ENCODE data around the gene ZNF32. TPM values are rescaled to one million over a fixed set of nuclear protein-coding genes. Genes with fewer than 3 reads are reported as not detected.
A peak's percentile ranks its signal among the peaks of the same experiment; 100 is the strongest.

Gene ZNF32
- total RNA-seq, 4 donors from 2014 or later: 24.9 to 45.4 (median 36.8) TPM

- Histone ChIP-seq H3K4me3 (no peak overlapping the region), H3K4me1 (peaks cover 15% of the 10 kb centered on the region), H3K9me3 (no peaks in the 10 kb centered on the region), H3K36me3 (no peaks in the 10 kb centered on the region), H3K27ac (no peak overlapping the region), H3K27me3 (no peaks in the 10 kb centered on the region)
- TF ChIP-seq POLR2AphosphoS5 (IDR thresholded peaks at IDR 0.05) (no peak), POLR2A (IDR thresholded peaks at IDR 0.05) (no peak), EP300 (IDR thresholded peaks at IDR 0.05) (no peak), CTCF (IDR thresholded peaks at IDR 0.05) (no peak)
- no peak for DNase-seq (ENCODE audit: low spot score in 2 of 2)
Observed at GRCh38 chr10:43684292-43684559, 35.5 kb upstream of the ZNF32 start.

DNA sequence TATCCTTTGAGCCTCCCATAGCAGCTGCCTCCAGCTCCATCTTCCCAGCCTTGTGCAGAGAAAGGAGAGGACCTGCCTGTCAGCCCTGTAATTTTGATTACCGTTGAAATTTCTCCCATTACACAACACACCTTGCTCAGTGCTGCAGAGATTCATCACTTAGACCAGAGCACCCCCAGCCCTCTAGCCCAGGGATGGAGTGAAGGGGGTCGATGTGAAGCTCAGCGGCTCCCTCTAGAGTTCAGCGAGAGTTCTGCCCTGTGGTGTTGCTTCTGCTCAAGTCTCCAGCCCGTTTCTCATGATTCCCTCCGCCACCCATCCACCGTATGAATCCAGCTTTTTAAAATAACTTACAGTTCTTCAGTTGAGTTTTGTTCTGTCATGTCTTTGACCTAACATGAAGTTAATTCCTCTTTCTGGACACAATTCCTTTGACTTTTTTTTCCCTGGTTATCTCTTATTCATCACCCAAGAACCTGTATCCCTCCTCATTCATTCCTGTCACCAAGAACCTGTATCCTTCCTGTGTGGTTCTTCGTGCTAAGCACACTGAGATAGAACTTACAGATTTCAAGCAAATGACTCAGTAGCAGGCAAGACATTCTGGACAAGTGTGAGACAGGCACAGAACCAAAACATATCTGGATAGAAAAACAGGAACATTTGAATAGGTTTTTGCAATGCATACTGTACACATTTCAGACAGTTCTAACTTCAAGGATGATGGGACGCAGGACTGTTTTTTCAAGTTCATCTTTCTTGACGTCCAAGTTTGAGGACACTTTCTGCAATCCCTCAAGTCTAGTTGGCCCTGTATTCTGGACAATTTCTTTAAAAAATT, 35.0 kb upstream of the ZNF32 start:
- no peaks in the 10 kb centered on the region for H3K36me3 ChIP-seq
- TF ChIP-seq EP300 (IDR thresholded peaks at IDR 0.05) (no peak), POLR2A (IDR thresholded peaks at IDR 0.05) (no peak), CTCF (IDR thresholded peaks at IDR 0.05) (peak in 1 of 2 donors; percentile 26), POLR2AphosphoS5 (IDR thresholded peaks at IDR 0.05) (no peak)
- no peaks in the 10 kb centered on the region for H3K27me3 ChIP-seq
- DNase-seq (ENCODE audit: low spot score in 2 of 2): peak in 1 of 2 donors; percentile 28
- no peak overlapping the region for H3K27ac ChIP-seq
- H3K4me1 ChIP-seq: peaks cover 17% of the 10 kb centered on the region
- H3K4me3 ChIP-seq: no peak overlapping the region
- H3K9me3 ChIP-seq: no peaks in the 10 kb centered on the region
- 39% methylated on average over 10 of the region's 10 CpGs for WGBS

DNA sequence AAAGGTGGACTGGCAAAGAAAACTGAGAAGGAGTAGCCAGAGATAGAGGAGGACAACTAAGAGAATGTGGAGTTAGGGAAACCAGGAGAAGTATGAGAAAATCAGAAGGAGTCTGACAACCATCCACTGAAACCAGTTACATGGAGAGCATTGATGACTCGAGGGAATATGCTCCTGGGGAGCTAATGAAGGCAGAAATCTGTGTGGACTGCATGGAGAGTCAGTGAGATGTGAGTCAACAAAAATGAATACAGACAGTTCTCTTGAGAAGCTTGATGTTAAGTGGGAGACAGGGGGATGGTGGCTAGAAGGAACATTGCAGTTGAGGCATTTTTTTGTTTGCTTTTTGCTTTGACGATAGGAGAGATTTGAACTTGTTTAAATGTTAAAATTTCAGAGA, 34.3 kb upstream of the ZNF32 start:
- H3K36me3 ChIP-seq: no peaks in the 10 kb centered on the region
- no peak overlapping the region for H3K27ac ChIP-seq
- H3K4me3 ChIP-seq: no peak overlapping the region
- H3K27me3 ChIP-seq: no peaks in the 10 kb centered on the region
- H3K4me1 ChIP-seq: peaks cover 19% of the 10 kb centered on the region
- H3K9me3 ChIP-seq: no peaks in the 10 kb centered on the region
- no peak for DNase-seq (ENCODE audit: low spot score in 2 of 2)
- WGBS: 84% methylated on average over 2 of the region's 2 CpGs
- TF ChIP-seq CTCF (IDR thresholded peaks at IDR 0.05): no peak
- TF ChIP-seq EP300 (IDR thresholded peaks at IDR 0.05): no peak
- no peak for TF ChIP-seq POLR2A (IDR thresholded peaks at IDR 0.05)
- TF ChIP-seq POLR2AphosphoS5 (IDR thresholded peaks at IDR 0.05): no peak

DNA sequence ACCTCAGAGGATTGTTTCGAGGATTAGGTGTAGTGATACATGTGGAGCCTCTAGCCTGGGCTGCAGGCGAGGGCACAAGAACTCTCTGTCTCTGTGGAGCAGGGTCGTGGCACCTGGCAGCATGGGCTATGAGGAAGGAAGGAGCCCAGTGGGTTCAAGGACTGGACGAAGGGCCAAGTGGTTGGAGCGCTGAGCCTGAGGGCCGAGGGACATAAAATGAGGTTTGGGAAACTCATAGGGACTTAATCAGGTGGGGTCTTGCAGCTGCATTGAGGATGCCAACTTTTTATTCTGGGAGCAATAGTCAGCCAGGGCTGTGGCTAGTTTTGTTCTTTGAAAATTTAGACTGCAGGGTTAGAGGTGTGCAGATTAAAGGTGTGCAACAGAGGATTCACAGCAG, 33.0 kb upstream of the ZNF32 start:
- Histone ChIP-seq H3K36me3 (no peaks in the 10 kb centered on the region), H3K9me3 (no peaks in the 10 kb centered on the region), H3K4me1 (peaks cover 19% of the 10 kb centered on the region), H3K27ac (no peak overlapping the region), H3K4me3 (no peak overlapping the region), H3K27me3 (no peaks in the 10 kb centered on the region)
- TF ChIP-seq POLR2AphosphoS5 (IDR thresholded peaks at IDR 0.05) (no peak), POLR2A (IDR thresholded peaks at IDR 0.05) (no peak), EP300 (IDR thresholded peaks at IDR 0.05) (no peak), CTCF (IDR thresholded peaks at IDR 0.05) (no peak)
- 93% methylated on average over 6 of the region's 6 CpGs for WGBS
- DNase-seq (ENCODE audit: low spot score in 2 of 2): no peak

DNA sequence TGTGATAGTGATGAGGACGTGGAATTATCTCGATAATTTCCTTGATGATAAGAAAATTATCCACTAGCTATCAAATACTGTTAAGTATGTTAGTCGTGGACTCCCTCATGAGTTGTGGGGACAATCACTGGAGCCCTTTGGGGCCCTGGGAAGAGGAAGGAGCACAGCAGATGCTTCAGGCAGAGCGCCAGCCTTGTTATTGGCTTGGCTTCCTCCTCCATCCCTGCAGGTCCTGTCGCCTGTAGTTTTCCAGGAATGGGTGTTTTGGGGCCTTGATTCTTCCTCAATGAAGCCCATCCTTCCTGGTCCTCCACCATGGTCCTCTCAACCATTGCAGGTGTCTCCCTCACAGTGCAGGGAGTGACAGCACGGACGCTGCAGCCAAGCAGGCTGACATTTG, 32.5 kb upstream of the ZNF32 start:
- WGBS: 72% methylated on average over 7 of the region's 7 CpGs
- H3K4me3 ChIP-seq: no peak overlapping the region
- no peak for DNase-seq (ENCODE audit: low spot score in 2 of 2)
- TF ChIP-seq EP300 (IDR thresholded peaks at IDR 0.05): no peak
- no peak for TF ChIP-seq POLR2AphosphoS5 (IDR thresholded peaks at IDR 0.05)
- TF ChIP-seq POLR2A (IDR thresholded peaks at IDR 0.05): no peak
- TF ChIP-seq CTCF (IDR thresholded peaks at IDR 0.05): no peak
- H3K27me3 ChIP-seq: no peaks in the 10 kb centered on the region
- no peaks in the 10 kb centered on the region for H3K9me3 ChIP-seq
- H3K27ac ChIP-seq: no peak overlapping the region
- H3K36me3 ChIP-seq: no peaks in the 10 kb centered on the region
- H3K4me1 ChIP-seq: peaks cover 19% of the 10 kb centered on the region
